Neural progenitor cell (in vitro differentiated cells): ENCODE data around the gene SPART.

Experiments
- EZH2phosphoT487 ChIP-seq: fragments of 200-600 bp; sonication (generic); IDR thresholded peaks from 2 replicates; pipeline ENCODE4 v1.6.1; 2017; ENCODE audit warnings: antibody characterized with exemption
- TF ChIP-seq, protein P1 (sequence below): fragments of 200-600 bp; sonication (generic); IDR thresholded peaks from 2 replicates; pipeline ENCODE4 v1.5.1; 2017; ENCODE audit warnings: antibody characterized with exemption, mild to moderate bottlenecking

DNA sequence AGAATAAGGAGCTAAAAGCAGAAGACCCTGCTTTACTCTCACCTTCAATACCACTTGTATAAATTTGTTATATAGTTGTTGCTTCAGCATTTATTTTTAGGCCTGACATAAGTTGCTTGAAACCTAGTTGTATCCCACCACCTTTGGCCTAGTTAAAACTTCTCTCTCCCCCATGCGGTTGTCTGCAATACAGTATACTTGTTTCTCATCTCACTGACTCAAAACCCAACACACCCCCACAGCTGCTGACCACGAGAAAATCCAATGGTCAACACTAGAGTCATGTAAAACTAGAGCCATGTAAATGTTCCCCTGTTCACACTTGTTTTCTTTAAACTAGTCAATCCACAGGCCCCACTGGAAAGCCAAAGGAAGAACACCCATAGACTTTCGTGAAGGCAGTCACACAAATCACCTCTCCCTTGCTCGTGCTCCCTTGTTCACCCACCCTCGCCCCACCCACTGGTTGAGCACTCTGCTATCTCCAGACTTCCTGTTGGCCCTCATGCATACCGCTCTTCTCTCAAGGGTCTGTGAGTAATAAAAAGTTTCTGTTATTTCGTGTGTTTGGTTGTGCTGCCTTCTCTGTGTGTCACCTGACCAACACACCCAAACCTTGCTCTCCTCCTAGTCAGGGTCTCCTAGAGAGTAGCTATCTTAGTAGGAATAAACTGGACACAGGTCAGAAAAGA, 35.6 kb downstream of the SPART start:
- TF ChIP-seq, protein P1, sequence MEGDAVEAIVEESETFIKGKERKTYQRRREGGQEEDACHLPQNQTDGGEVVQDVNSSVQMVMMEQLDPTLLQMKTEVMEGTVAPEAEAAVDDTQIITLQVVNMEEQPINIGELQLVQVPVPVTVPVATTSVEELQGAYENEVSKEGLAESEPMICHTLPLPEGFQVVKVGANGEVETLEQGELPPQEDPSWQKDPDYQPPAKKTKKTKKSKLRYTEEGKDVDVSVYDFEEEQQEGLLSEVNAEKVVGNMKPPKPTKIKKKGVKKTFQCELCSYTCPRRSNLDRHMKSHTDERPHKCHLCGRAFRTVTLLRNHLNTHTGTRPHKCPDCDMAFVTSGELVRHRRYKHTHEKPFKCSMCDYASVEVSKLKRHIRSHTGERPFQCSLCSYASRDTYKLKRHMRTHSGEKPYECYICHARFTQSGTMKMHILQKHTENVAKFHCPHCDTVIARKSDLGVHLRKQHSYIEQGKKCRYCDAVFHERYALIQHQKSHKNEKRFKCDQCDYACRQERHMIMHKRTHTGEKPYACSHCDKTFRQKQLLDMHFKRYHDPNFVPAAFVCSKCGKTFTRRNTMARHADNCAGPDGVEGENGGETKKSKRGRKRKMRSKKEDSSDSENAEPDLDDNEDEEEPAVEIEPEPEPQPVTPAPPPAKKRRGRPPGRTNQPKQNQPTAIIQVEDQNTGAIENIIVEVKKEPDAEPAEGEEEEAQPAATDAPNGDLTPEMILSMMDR: no peak
- no peak for TF ChIP-seq EZH2phosphoT487
